GM21360 (cell line): ENCODE results near the gene UBE2L5.

ENCODE experiments used
- ATAC-seq: cut with Tn5 transposase; IDR thresholded peaks from one replicate; pipeline ENCODE4 v1.9.1; 2021; ENCODE audit warnings: mild to moderate bottlenecking, moderate library complexity; ENCODE audit not compliant: unreplicated experiment

UBE2L5 gene

DNA sequence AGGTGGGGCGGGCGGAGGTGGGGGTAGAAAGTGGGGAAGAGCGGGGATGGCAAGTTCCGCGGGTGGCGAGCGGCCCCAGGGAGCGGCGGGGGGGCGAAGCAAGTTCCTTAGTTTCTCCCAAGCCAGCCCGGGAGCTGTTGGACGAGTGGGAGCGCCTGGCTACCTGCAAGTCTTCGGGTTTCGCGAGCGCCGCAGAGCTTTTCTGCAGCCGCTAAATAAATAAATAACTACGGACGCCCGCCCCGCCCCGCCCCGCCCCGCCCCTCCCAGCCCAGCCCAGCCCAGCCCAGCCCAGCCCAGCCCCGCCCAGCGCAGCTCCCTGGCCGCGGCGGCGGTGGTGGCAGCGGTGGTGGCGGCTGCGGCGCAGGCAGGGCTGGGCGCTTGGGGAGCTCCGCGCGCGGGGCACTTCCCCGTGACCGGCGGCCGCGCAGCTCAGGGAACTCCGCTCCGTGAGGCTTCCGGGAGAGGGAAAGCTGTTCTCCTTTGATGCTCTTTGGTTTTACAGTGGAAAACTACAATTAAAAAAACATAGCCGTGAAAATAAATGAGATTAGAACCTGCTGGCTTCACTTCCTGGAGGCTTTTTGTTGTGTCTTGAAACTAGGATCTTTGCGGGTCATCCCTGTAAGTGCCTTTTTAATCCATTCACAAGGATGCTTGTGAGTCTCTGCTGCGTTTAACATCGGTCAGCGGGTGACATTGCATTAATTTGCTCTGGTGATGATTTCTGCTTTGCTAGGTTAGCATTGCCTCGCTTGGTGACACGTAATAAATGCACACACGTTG lies at the start of gene UBE2L5:
UBE2L5 (plus strand) TSS at position 440 of the 786 bp plus-strand sequence. CDS start 5,498 bp downstream, outside the sequence.
- ATAC-seq = peak; percentile 62

DNA sequence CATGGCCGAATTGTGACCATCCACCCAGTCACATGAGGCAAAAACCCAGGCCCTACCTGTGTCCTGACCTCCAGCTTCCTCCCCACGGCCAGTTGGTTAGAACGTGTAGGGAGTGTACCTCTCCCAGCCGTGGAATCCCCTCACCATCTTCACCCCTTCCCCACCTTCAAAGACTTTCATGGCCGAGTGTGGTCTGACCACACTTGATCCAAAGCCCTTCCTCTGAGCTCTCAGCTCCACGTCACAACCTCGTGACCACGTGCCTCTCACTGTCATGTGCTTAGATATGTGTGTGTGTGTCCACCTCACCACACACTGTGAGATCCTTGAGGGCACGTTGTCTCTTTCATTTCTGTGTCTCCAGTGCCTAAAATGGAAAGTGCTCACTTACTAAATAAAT lies 48.6 kb upstream of the UBE2L5 start:
- ATAC-seq = no peak

GRCh38 chr13:30375265-30375835 lies 46.9 kb upstream of the UBE2L5 start:
- no peak for ATAC-seq

DNA sequence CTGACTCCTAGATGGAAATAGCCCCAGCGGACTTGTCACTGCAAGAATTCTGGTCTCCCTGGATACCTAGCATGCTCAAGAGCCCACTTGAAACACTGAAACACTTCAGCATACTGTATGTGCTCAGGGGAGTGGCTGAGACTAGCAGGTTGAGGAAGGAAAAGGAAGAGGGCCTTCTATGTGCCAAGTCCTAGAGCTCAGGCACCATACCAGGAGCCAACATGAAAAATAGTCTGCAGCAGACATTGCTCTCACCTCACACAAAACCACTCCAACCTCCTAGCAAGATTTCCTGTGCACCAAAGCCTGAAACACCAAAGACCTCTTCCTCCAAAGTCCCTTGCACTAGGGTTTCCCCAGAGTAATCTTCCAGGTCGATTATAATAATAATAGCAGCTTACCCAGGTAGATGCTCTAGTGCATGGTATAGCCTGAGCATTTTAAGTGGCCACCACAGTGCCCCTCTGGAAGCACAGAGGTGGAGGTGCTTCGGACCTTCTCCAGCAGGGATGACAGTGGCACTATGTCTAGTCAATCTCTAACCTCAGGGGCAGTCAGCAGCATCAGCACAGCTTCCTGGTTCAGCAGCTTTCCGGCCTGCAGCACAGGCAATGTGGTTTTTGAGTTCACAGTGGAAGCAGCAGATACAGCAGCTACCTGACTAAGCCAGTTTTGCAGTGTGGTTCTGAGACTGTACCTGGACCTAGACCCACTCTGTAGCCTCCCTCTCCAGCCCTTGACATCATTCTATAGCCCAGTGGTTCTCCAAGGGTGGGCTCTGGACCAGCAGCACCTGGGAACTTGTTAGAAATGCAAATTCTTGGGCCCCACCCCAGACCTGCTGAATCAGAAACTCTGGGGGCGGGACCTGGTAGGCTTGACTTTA lies 45.6 kb upstream of the UBE2L5 start:
- peak; percentile 45 for ATAC-seq

DNA sequence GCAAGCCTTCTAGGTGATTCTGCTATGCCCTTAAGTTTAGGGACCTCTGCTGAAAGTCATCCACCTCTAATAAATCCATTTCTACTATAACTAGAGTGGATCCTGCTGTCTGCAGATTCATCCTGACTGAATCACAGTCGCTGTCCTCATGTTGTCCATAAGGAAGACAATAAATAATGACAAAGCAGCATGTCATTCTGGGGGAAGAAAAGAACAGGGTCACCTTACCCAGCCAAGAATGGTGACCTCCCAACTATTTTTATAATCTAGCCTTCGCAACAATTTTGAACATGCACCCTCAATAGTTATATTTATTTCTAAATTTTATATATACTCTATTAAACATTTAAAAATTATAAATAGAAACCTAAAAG lies 45.0 kb upstream of the UBE2L5 start:
- ATAC-seq = no peak

GRCh38 chr13:30378191-30378590 lies 44.1 kb upstream of the UBE2L5 start:
- ATAC-seq = no peak

DNA sequence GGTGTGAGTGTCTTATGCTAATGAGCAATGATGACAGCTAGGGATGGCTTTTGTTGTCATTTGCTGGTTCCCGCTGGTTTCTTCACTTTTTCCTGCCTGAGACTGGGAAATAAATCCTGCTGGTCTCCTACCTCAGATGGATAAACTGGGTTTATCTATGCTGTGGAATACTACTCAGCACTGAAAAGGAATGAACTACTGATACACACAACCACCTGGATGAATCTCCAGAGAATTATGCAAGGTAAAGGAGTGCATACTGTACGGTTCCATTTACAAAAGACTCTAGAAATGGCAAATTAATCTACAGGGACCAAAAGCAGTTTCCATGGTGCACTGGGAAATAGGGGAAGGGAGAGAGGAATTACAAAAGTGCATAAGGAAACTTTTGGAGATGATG lies 41.2 kb upstream of the UBE2L5 start:
- no peak for ATAC-seq

GRCh38 chr13:30382836-30383525 lies 39.3 kb upstream of the UBE2L5 start:
- ATAC-seq = no peak

DNA sequence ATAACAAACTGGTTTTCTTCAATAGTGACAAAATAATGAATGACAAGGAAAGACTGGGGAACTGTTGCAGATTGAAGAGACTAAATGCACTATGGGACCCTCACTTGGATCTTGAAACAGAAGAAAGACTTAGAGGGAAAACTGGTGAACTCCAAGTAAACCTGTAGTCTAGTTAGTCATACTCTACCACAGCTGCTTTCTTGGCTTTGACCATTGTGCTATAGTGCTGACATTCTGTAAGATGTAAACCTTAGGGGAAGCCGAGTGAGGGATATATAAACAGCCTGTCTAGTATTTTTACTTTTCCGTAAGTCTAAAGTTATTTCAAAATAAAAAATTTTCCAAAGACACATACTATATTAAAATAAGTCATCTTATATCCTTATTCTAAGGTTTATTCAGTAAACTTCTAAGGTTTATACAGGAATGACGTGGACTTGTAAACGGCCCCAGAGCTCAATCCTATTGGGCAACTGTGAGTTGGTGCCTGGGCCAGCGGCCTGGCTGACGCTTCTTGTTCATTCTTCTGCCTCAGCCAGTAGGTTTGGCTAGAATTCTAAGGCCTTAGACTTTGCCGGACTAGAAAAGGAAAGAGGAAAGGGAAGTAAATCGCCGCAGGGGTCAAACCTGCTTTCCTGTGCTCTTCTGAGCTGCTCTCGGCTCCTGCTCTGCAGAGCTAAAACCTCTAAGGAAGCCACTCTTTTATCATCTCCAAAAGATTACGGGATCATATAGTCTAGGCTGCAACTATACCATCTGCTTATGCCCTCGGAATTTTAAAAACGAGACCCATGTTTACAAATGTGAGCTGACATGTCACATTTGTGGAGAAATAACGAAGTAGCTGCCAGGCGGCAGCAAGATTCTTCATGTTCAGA lies 33.6 kb upstream of the UBE2L5 start:
- ATAC-seq = no peak

DNA sequence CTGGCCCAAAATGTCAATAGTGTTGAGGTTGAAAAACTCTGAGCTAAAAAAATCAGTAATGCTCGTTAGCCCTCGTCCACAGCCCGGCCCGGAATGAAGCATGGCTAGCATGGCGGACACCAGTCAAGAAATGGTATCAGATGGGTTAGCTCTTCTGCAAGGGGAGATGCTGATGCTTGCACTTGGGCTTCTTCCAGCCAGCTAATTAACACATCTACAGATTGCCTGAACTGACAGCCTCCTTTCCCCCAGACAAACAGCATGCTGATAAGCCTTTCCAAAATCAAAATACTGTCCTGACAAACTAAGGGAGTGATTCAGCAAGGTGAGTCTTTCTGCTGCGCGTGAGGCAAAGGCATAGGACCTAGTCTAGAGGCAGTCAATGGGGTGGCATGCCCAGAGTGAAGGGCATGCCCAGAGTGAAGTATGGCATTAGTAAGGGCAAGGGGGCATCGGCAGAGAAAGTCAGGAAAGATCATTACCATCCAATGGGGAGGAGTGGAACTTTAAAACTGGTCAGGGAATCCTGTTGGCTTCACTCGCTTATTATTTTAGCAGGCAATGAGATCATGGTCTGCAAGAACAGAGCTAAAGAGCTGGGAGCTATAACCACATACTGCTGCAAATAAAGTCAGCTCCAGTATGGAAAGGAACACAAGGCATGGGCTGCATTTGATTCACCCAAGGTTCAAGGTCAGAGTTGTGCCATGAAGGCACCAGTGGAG lies 30.2 kb upstream of the UBE2L5 start:
- no peak for ATAC-seq

- ATAC-seq = no peak
These were observed 29.6 kb upstream of the UBE2L5 start for GRCh38 chr13:30392681-30393045.

DNA sequence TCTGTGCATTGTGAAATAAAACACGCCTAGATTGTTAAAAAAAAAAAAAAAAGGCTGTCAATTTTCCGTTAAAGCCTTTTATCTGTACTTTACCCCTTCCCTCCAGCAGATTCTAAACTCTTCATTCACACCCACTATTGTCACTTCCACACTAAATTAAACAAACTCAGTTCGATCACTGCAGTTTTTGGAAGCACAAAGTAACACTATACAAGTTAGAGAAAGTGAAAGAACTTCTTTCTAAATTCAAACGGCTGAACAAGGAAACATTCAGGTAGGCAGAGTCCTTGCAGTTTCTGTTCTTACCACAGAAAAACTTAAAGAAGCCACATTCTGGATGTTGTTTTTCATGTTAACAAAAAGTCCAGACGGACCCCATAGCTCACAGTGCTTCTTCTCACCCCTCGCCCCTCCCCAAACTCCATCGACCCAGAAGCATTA lies 27.5 kb upstream of the UBE2L5 start:
- peak; percentile 52 for ATAC-seq

GRCh38 chr13:30395192-30396158 lies 26.8 kb upstream of the UBE2L5 start:
- peak; percentile 9 for ATAC-seq

GRCh38 chr13:30396434-30397075 lies 25.7 kb upstream of the UBE2L5 start:
- no peak for ATAC-seq

DNA sequence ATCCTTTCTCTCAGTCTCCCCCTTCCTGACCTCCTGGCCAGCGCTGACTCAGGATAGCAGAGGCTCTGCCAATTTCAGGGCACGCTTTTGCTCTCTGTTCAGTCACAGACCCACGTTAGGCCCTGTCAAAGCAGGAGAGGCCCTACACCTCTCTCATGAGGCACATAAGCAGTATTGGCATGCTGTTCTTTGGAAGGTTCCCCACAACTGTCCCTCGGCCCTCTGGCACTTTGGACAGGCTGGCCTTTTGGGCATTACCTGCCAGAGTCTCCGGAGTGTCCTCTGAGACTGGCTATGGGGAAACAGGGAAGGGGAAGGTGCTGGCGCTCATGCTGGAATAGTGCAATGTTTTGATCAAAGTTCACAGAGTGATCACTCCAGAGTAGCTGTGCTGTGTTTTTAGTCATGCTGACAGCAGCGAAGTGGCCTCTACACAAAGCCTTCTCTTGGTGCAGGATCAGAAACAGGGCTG lies 23.7 kb upstream of the UBE2L5 start:
- ATAC-seq = no peak

- ATAC-seq = no peak
These were observed 21.9 kb upstream of the UBE2L5 start for GRCh38 chr13:30400376-30400775.

DNA sequence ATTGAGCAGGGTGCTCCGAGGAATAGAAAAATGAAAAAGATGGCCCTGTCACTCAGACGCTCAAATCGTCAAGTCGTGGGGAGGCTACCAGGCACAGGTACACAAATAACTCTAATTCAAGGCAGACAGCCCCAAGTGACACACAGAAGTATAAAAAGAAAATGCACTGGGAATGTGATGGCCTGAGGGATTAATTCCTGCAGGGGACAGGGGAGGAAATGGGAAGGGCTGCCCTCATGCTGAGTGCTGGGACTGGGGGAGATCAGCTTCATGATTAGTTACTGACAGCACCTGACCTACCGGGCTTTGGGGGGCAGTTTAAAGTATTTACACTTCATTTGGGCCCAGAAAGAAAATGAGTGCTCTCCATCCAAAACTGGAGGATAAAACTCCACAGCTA lies 20.9 kb upstream of the UBE2L5 start:
- ATAC-seq = no peak

DNA sequence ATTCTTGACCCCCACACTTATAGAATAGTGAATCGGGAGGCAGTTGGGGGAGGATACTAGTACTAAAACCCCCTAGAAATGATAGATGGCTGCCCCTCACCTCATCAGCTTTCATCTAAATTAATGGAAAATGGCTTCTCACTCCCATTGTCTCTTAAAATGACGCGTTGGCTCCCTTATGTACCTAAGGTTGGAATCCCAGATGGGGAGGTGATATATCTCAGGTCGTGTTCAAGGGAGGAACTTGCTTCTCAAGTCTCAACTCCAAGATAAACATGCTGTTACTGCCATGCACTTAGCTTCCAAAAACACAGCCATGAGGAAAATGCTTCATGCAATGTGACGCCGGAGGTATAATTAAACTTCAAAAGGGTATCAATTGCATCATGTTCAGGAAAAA lies 18.8 kb upstream of the UBE2L5 start:
- no peak for ATAC-seq
